SK-N-SH (cell line): Measurements from ENCODE around the gene GOLGA5. TPM values are rescaled to one million over a fixed set of nuclear protein-coding genes. Genes with fewer than 3 reads are reported as not detected.

Experiments
- CTCF ChIA-PET: fragments of 300-600, 350-600 bp; formaldehyde crosslinking; extraction: SDS; loops from one replicate; lab custom pipeline; 2021; lab: Yijun Ruan, JAX
- POLR2A ChIA-PET: fragments of 350-600 bp; sonication (Branson Sonifier 250); formaldehyde crosslinking; extraction: SDS; loops from one replicate; lab custom pipeline; 2020; ENCODE audit warnings: antibody characterized with exemption, inconsistent platforms; lab: Yijun Ruan, JAX
- DNase-seq: peaks from one replicate; pipeline ENCODE4 v3.0.0; 2012
- H2AFZ ChIP-seq: fragments of 200-600 bp; sonication (generic); 2 replicates; pipeline ENCODE4 v1.8.1; 2016; ENCODE audit warnings: antibody characterized with exemption, mild to moderate bottlenecking, low read depth
- H3F3A ChIP-seq: fragments of 200-600 bp; sonication (generic); replicated peaks from 2 replicates; pipeline ENCODE3; 2016; ENCODE audit warnings: antibody characterized with exemption, mild to moderate bottlenecking; ENCODE audit not compliant: insufficient read depth
- H3K27ac ChIP-seq, 2 experiments: fragments of 200-500 bp in 1 of 2; fragments of 200-600 bp in 1 of 2; sonication (Bioruptor generic) in 1 of 2; sonication (generic), shearing (Covaris generic) in 1 of 2; 2 replicates each; pipeline versions ENCODE4 v1.5.1 to v1.6.1; 2014 to 2016; ENCODE audit warnings: low read depth in 2 of 2, inconsistent platforms in 1 of 2, low read length in 1 of 2, mild to moderate bottlenecking in 1 of 2, mixed read lengths in 1 of 2
- H3K27me3 ChIP-seq: fragments of 200-600 bp; sonication (generic), shearing (Covaris generic); 2 replicates; pipeline ENCODE4 v1.6.1; 2016; ENCODE audit warnings: mixed run types; ENCODE audit not compliant: insufficient read depth
- H3K36me3 ChIP-seq, 2 experiments: fragments of 200-500 bp in 1 of 2; fragments of 200-600 bp in 1 of 2; sonication (Bioruptor generic) in 1 of 2; sonication (generic) in 1 of 2; replicated peaks in 1 of 2; 2 replicates each; pipeline versions ENCODE3 to v1.5.1; 2014 to 2016; ENCODE audit warnings: low read length in 1 of 2, mild to moderate bottlenecking in 1 of 2; ENCODE audit not compliant: insufficient read depth in 2 of 2, control insufficient read depth in 1 of 2
- H3K4me1 ChIP-seq, 2 experiments: fragments of 200-500 bp in 1 of 2; fragments of 200-600 bp in 1 of 2; sonication (Bioruptor generic) in 1 of 2; sonication (generic), shearing (Covaris generic) in 1 of 2; 2 replicates each; pipeline versions ENCODE4 v1.5.1 to v1.6.1; 2014 to 2016; ENCODE audit warnings: low read depth in 1 of 2, low read length in 1 of 2, mixed run types in 1 of 2; ENCODE audit not compliant: insufficient read depth in 2 of 2, control insufficient read depth in 1 of 2
- H3K4me2 ChIP-seq: fragments of 200-600 bp; sonication (generic), shearing (Covaris generic); 2 replicates; pipeline ENCODE4 v1.6.1; 2017; ENCODE audit warnings: mixed run types
- H3K4me3 ChIP-seq, 2 experiments: fragments of 200-500 bp in 1 of 2; fragments of 200-600 bp in 1 of 2; sonication (Bioruptor generic) in 1 of 2; sonication (generic), shearing (Covaris generic) in 1 of 2; 2 replicates each; pipeline versions ENCODE4 v1.5.1 to v1.8.1; 2014 to 2016; ENCODE audit warnings: low read depth in 2 of 2, inconsistent platforms in 1 of 2, low read length in 1 of 2, mild to moderate bottlenecking in 1 of 2, mixed read lengths in 1 of 2, moderate library complexity in 1 of 2
- H3K79me2 ChIP-seq: fragments of 200-600 bp; sonication (generic); 2 replicates; pipeline ENCODE4 v1.8.1; 2017; ENCODE audit warnings: mild to moderate bottlenecking; ENCODE audit not compliant: insufficient read depth
- H3K9ac ChIP-seq: fragments of 200-600 bp; sonication (generic); 2 replicates; pipeline ENCODE4 v1.6.1; 2017; ENCODE audit warnings: mixed run types
- H3K9me2 ChIP-seq: fragments of 200-600 bp; sonication (generic); 2 replicates; pipeline ENCODE4 v1.6.1; 2017; ENCODE audit warnings: mixed run types
- H3K9me3 ChIP-seq: fragments of 200-600 bp; sonication (generic); 2 replicates; pipeline ENCODE4 v1.6.1; 2017; ENCODE audit warnings: mixed run types, mild to moderate bottlenecking, moderate library complexity
- H4K20me1 ChIP-seq: fragments of 200-600 bp; sonication (generic); 2 replicates; pipeline ENCODE4 v1.6.1; 2017; ENCODE audit warnings: mild to moderate bottlenecking, mixed run types; ENCODE audit not compliant: insufficient read depth
- GATA2 ChIP-seq: sonication (generic); formaldehyde crosslinking; IDR thresholded peaks from 2 replicates; pipeline ENCODE4 v1.5.0; 2020; ENCODE audit warnings: mild to moderate bottlenecking, missing genetic modification reagents
- IRF3 ChIP-seq: fragments of 150-350 bp; IDR thresholded peaks from 2 replicates; pipeline ENCODE4 v1.6.1; 2016; ENCODE audit warnings: mild to moderate bottlenecking, low read depth, low read length
- MEF2A ChIP-seq: IDR thresholded peaks from 2 replicates; pipeline ENCODE4 v1.4.0; 2012; ENCODE audit warnings: low read depth, borderline replicate concordance
- RAD21 ChIP-seq: IDR thresholded peaks from 2 replicates; pipeline ENCODE4 v1.6.1; 2012; ENCODE audit warnings: mild to moderate bottlenecking, low read length
- RXRA ChIP-seq: IDR thresholded peaks from 2 replicates; pipeline ENCODE4 v1.4.0; 2012; ENCODE audit warnings: low read depth, mild to moderate bottlenecking, borderline replicate concordance
- SMC3 ChIP-seq: IDR thresholded peaks from 2 replicates; pipeline ENCODE4 v1.6.1; 2012; ENCODE audit warnings: low read depth, low read length, improper control_type of control experiment
- WGBS: methylation state at CpG from one replicate; pipeline ENCODE4 v1.1.6; 2017; ENCODE audit warnings: low lambda C conversion rate; 5-methylcytosine and 5-hydroxymethylcytosine counted together
- polyA plus RNA-seq, 3 experiments: library from polyadenylated mRNA; depleted of rRNA; stranded (reverse); fragments of >200 nt; gene quantifications; 2 replicates each; pipeline ENCODE4 v1.2.3, GENCODE V29; 2012
- TF ChIP-seq, protein P1 (sequence below): fragments of 200-600 bp; sonication (generic); IDR thresholded peaks from 2 replicates; pipeline ENCODE4 v1.6.1; 2017; ENCODE audit warnings: antibody characterized with exemption, mild to moderate bottlenecking, moderate library complexity
- TF ChIP-seq, protein P2 (sequence below): IDR thresholded peaks from 2 replicates; pipeline ENCODE4 v1.4.0; 2012; ENCODE audit warnings: low read depth, borderline replicate concordance
- TF ChIP-seq, protein P3 (sequence below): IDR thresholded peaks from 2 replicates; pipeline ENCODE4 v1.4.0; 2012; ENCODE audit warnings: low read depth

GOLGA5 gene
- polyA plus RNA-seq, 1 of the 3 experiments (the other 2 are of a cell fraction) = 25.6 TPM

DNA sequence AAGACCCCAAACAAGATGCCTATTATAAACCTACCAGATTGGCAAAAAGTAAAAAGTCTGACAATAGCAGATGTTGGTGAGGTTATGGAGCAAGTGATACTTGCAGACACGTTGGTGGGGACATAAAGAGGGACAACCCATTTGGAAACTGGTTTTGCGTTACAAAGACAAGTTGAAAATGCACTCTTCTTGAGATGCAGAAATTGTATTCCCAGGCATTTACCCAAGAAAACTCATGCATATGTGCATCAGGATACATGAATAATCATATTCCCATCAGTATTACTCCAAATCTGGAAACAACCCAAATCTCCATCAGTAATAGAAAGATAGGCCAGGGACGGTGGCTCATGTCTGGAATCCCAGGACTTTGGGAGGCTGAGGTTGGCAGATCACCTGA, 12.8 kb upstream of the GOLGA5 start (continued):
- no peak for TF ChIP-seq IRF3
- no peak for TF ChIP-seq RAD21

- Histone ChIP-seq H3K9me2 (no peaks in the 10 kb centered on the region), H4K20me1 (no peaks in the 10 kb centered on the region), H3K4me3 (no peak overlapping the region), H3K9me3 (peaks cover 4% of the 10 kb centered on the region; the same call in 1 of the 2 replicates), H3K36me3 (no peaks in the 10 kb centered on the region), H3K27me3 (no peaks in the 10 kb centered on the region), H3K9ac (no peak overlapping the region), H2AFZ (no peak overlapping the region), H3K4me1 (no peaks in the 10 kb centered on the region), H3K79me2 (no peaks in the 10 kb centered on the region), H3K27ac (no peak overlapping the region), H3F3A (peaks cover 14% of the 10 kb centered on the region), H3K4me2 (no peak overlapping the region)
- CTCF ChIA-PET = interaction anchor here (0.5 to 13.4 kb wide), 21 partner anchors 9 to 150 kb away, joined by 3 to 186 read pairs (median 4); partner anchors contain the start of gene GOLGA5
- TF ChIP-seq, protein P1, sequence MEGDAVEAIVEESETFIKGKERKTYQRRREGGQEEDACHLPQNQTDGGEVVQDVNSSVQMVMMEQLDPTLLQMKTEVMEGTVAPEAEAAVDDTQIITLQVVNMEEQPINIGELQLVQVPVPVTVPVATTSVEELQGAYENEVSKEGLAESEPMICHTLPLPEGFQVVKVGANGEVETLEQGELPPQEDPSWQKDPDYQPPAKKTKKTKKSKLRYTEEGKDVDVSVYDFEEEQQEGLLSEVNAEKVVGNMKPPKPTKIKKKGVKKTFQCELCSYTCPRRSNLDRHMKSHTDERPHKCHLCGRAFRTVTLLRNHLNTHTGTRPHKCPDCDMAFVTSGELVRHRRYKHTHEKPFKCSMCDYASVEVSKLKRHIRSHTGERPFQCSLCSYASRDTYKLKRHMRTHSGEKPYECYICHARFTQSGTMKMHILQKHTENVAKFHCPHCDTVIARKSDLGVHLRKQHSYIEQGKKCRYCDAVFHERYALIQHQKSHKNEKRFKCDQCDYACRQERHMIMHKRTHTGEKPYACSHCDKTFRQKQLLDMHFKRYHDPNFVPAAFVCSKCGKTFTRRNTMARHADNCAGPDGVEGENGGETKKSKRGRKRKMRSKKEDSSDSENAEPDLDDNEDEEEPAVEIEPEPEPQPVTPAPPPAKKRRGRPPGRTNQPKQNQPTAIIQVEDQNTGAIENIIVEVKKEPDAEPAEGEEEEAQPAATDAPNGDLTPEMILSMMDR = peak; percentile 75
- TF ChIP-seq RXRA (no peak), RAD21 (peak; percentile 87), MEF2A (no peak), IRF3 (no peak), SMC3 (peak; percentile 72), GATA2 (CRISPR knock-in tag) (no peak)
- TF ChIP-seq, protein P2, sequence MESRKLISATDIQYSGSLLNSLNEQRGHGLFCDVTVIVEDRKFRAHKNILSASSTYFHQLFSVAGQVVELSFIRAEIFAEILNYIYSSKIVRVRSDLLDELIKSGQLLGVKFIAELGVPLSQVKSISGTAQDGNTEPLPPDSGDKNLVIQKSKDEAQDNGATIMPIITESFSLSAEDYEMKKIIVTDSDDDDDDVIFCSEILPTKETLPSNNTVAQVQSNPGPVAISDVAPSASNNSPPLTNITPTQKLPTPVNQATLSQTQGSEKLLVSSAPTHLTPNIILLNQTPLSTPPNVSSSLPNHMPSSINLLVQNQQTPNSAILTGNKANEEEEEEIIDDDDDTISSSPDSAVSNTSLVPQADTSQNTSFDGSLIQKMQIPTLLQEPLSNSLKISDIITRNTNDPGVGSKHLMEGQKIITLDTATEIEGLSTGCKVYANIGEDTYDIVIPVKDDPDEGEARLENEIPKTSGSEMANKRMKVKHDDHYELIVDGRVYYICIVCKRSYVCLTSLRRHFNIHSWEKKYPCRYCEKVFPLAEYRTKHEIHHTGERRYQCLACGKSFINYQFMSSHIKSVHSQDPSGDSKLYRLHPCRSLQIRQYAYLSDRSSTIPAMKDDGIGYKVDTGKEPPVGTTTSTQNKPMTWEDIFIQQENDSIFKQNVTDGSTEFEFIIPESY = no peak
- TF ChIP-seq, protein P3, sequence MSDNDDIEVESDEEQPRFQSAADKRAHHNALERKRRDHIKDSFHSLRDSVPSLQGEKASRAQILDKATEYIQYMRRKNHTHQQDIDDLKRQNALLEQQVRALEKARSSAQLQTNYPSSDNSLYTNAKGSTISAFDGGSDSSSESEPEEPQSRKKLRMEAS = no peak
- POLR2A ChIA-PET = no interaction called here
- 53% methylated on average over 2 of the region's 2 CpGs for WGBS
- DNase-seq = peak; percentile 44
Observed at GRCh38 chr14:92783813-92784431, 10.2 kb upstream of the GOLGA5 start.
